Right lobe of liver (tissue), 6 donors: ENCODE results near the gene CBLC. TPM values are rescaled to one million over a fixed set of nuclear protein-coding genes. Genes with fewer than 3 reads are reported as not detected.
"Not testable (repeated sequence)": the region's sequence is repeated elsewhere in the genome, so short reads cannot be mapped to it uniquely, and the experiment has no call there.

Source experiments
- ATAC-seq, 4 donors: fragments of 200-7000 bp; cut with Tn5 transposase; one replicate each; pipeline ENCODE4 v1.9.1; 2020; ENCODE audit warnings: mild to moderate bottlenecking in 4 of 4, moderate library complexity in 4 of 4
- DNase-seq, 3 donors: peaks; one replicate each; pipeline ENCODE4 v3.0.0-alpha.2; 2020
- H3K27ac ChIP-seq, 3 donors: fragments of 200-600 bp; one replicate each; pipeline ENCODE4 v1.8.0; 2022
- H3K27me3 ChIP-seq, 2 donors: fragments of 200-600 bp; one replicate each; pipeline ENCODE4 v1.8.0; 2022
- H3K36me3 ChIP-seq, 4 donors: fragments of 200-600 bp; sonication (generic) in 1 of 4; one replicate each; pipeline versions ENCODE4 v1.5.1 to v1.8.0; 2017 to 2022; ENCODE audit warnings: control low read depth in 1 of 4
- H3K4me1 ChIP-seq, 4 donors: fragments of 200-600 bp; sonication (generic) in 1 of 4; one replicate each; pipeline versions ENCODE4 v1.5.1 to v1.8.0; 2017 to 2022; ENCODE audit warnings: control low read depth in 1 of 4
- H3K4me3 ChIP-seq, 3 donors: fragments of 200-600 bp; one replicate each; pipeline ENCODE4 v1.8.0; 2022
- H3K9me3 ChIP-seq, 4 donors: fragments of 200-600 bp; sonication (generic) in 1 of 4; one replicate each; pipeline versions ENCODE4 v1.5.1 to v1.8.0; 2017 to 2022; ENCODE audit warnings: control low read depth in 1 of 4
- CTCF ChIP-seq, 4 donors: fragments of 200-600 bp in 3 of 4; fragments of 450-650 bp in 1 of 4; IDR thresholded peaks; one replicate each; pipeline versions ENCODE4 v1.5.1 to v1.8.0; 2016 to 2022; ENCODE audit warnings: antibody characterized with exemption in 4 of 4, mild to moderate bottlenecking in 2 of 4
- POLR2A ChIP-seq: fragments of 450-650 bp; IDR thresholded peaks from one replicate; pipeline ENCODE4 v1.6.1; 2017; ENCODE audit warnings: antibody characterized with exemption, mild to moderate bottlenecking
- WGBS: methylation state at CpG from one replicate; pipeline ENCODE4 v1.1.6; 2018; ENCODE audit warnings: low coverage, low lambda C conversion rate; ENCODE audit not compliant: insufficient coverage; ENCODE audit errors: missing lambda C conversion rate; 5-methylcytosine and 5-hydroxymethylcytosine counted together
- intact Hi-C, 2 donors: fragments of 100-400 bp; cut with DNase I; formaldehyde crosslinking; loops; one replicate each; pipeline versions ENCODE4 v1.11.2 to v1.14.1; 2022
- total RNA-seq, 6 experiments: library from RNA; depleted of rRNA in 2 of 6; stranded (reverse); fragments of >200 nt in 2 of 6; fragmentation: NEBNext Ultra II Directional in 3 of 6; extraction: Animal tissue kit (Norgen Biotek cat#: 25700) in 3 of 6; gene quantifications; one replicate each; pipeline versions ENCODE4 v1.1.0 to v1.2.4, GENCODE V29; 2016 to 2023
- donor health status: DM: no; HTN: yes; CAD: no.
- donor health status: DM: no; HTN: no; CAD: no.
- donor health status: DM: no; HTN: no; CAD: no.
- donor health status: DM: no; HTN: yes; CAD: no.
- donor health status: DM: no; HTN: yes; CAD: no.

CBLC gene
- total RNA-seq, 6 experiments from 2014 or later, result 9.8 to 19.4 (median 15.6) TPM

DNA sequence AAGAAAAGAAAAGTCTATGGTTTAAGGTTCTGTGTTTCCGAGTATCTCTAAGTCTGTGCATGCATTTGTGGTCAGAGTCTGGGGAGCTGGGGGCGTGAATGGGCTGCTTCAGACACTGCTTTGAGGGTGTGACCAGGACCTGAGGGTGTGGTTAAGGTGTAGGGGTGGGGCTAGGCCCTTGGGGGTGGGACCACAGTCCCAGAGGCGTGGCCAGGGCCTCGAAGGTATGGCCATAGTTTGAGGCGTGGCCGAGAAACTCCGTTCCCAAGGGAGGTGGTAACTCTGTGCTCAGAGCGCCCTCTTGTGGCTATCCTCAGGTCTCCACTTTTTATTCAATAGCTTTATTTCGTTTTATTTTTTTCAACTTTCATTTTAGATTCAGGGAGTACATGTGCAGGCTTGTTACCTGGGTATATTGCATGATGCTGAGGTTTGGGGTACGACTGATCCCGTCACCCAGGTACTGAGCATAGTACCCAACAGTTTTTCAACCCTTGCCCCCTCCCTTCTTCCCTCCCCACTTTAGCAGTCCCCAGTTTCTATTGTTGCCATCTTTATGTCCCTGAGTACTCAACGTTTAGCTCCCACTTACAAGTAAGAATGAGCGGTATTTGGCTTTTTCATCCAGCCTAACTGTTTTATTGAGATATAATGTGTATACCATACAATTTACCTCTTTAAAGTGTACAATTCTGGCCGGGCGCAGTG is 7.0 kb upstream of the CBLC start:
- Histone ChIP-seq H3K9me3 (no peaks in the 10 kb centered on the region), H3K4me1 (peaks cover 0 to 28% (median 13%) of the 10 kb centered on the region in 4 donors), H3K4me3 (no peak overlapping the region), H3K27me3 (no peaks in the 10 kb centered on the region), H3K36me3 (no peaks in the 10 kb centered on the region), H3K27ac (no peak overlapping the region)
- peak; percentile 89 to 99 (median 95) for ATAC-seq
- intact Hi-C loops, result loop anchor here in 1 of 2 donors (5.0 kb wide), 1 partner anchor 48 kb away; no protein-coding TSS in a partner anchor
- no peak for TF ChIP-seq POLR2A
- peak; percentile 81 to 91 (median 86) for TF ChIP-seq CTCF (IDR thresholded peaks at IDR 0.05)
- WGBS, result 20% methylated on average over 13 of the region's 15 CpGs
- peak; percentile 96 to 97 (median 96) for DNase-seq

DNA sequence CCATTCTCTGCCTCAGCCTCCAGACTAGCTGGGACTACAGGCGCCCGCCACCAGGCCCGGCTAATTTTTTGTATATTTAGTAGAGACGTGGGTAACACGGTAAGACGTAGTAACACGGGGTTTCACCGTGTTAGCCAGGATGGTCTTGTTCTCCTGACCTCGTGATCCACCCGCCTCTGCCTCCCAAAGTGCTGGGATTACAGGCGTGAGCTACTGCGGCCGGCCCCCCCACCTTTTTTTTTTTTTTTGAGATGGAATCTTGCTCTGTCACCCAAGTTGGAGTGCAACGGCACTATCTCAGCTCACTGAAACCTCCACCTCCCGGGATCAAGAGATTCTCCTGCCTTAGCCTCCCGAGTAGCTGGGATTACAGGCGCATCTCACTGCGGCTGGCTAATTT is 5.5 kb upstream of the CBLC start:
- H3K27me3 ChIP-seq, ATAC-seq, H3K4me3 ChIP-seq, H3K9me3 ChIP-seq, H3K36me3 ChIP-seq, H3K27ac ChIP-seq, DNase-seq: not testable (repeated sequence)
- H3K4me1 ChIP-seq, result peaks cover 0 to 33% (median 14%) of the 10 kb centered on the region in 4 donors
- WGBS, result 87% methylated on average over 15 of the region's 18 CpGs
- intact Hi-C loops, result loop anchor here in 1 of 2 donors (5.0 kb wide), 1 partner anchor 50 kb away; no protein-coding TSS in a partner anchor

DNA sequence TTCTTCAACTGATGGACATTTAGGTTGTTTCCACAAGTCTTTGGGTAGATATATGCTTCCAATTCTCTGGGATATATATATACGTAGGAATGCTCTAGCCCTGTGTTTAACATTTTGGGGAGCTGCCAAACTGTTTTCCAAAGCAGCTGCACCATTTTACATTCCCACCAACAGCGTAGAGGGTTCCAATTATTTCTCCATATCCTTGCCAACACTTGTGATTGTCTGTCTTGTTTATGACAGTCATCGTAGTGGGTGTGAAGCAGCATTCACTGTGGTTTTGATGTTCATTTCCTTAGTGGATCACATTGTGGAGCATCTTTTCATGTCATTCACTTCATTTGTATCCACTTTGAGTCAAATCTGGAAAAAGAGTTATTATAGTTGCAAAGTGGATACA is 4.7 kb upstream of the CBLC start:
- TF ChIP-seq POLR2A, result no peak
- no peak for TF ChIP-seq CTCF (IDR thresholded peaks at IDR 0.05)
- intact Hi-C loops, result loop anchor here in 1 of 2 donors (5.0 kb wide), 1 partner anchor 51 kb away; no protein-coding TSS in a partner anchor
- ATAC-seq (no peak), DNase-seq (no peak)
- Histone ChIP-seq H3K36me3 (no peaks in the 10 kb centered on the region), H3K27me3 (no peaks in the 10 kb centered on the region), H3K4me1 (peaks cover 0 to 38% (median 14%) of the 10 kb centered on the region in 4 donors), H3K4me3 (no peak overlapping the region), H3K9me3 (no peaks in the 10 kb centered on the region), H3K27ac (peak overlapping the region in 2 of 3 donors; percentile 83 to 90)
- WGBS, result 67% methylated on average over 3 of the region's 3 CpGs

DNA sequence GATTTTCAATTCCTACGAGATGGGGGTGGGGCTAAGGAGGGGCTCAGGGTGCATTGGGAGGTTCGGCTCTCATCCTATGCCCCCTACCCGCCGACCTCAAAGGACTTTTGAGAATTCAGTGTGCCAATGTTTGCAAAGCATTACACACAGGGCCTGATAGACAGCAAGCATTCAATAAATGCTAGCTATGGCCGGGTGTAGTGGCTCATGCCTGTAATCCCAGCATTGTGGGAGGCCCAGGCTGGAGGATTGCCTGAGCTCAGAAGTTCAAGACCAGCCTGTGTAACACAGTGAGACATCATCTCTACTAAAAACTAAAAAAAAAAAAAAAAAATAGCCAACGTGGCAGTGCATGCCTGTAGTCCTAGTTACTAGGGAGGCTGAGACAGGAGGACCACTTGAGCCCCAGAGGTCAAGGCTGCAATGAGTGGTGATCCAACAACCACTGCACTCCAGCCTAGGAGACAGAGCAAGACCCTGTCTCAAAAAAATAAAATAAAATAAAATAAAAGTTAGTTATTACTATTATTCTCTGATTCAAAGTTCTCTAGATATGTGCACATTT is 1.9 kb upstream of the CBLC start:
- Histone ChIP-seq H3K27me3 (no peaks in the 10 kb centered on the region), H3K36me3 (peaks cover 0 to under 1% (median 0%) of the 10 kb centered on the region in 4 donors), H3K4me1 (peaks cover 0 to 38% (median 16%) of the 10 kb centered on the region in 4 donors), H3K9me3 (no peaks in the 10 kb centered on the region), H3K27ac (peak overlapping the region in 2 of 3 donors; percentile 83 to 90), H3K4me3 (no peak overlapping the region)
- peak in 1 of 4 donors; percentile 5 for ATAC-seq
- TF ChIP-seq POLR2A (no peak), CTCF (IDR thresholded peaks at IDR 0.05) (no peak)
- intact Hi-C loops, result no loop called here
- 25% methylated on average over 6 of the region's 6 CpGs for WGBS
- no peak for DNase-seq
